Mucosa of gallbladder (tissue), 1 donor: ENCODE data around the gene FGF21. TPM values are rescaled to one million over a fixed set of nuclear protein-coding genes. Genes with fewer than 3 reads are reported as not detected.

Experiments
- DNase-seq: peaks from one replicate; pipeline ENCODE4 v3.0.0-alpha.2; 2020; ENCODE audit warnings: low spot score
- total RNA-seq: library from RNA; stranded (reverse); gene quantifications from one replicate; pipeline ENCODE4 v1.2.1, GENCODE V29; 2021
- donor health status: DM: no; HTN: no; CAD: no.

The FGF21 gene
- total RNA-seq, 1 donor from 2014 or later, result not detected

- DNase-seq, result no peak
Observed at GRCh38 chr19:48728911-48729664, 26.2 kb upstream of the FGF21 start.

DNA sequence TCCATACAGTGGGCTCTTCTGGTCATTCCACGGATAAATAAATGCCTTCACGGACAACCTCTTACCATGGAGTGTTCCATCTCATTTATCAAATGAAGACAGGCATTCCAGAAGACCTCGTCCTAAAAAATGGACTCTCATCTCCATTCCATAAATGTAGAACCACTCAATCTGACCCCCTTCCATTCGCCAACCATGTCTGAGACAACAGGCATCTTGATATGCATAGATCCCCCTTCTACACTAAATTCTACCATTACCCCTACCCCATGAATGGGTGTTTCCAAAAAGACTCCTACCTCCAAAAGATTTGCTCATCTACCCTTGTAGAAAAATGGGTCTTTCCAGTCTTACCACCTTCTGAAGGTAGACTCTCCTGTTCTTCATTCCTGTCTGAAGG lies 23.9 kb upstream of the FGF21 start:
- no peak for DNase-seq

- DNase-seq, result no peak
Observed at GRCh38 chr19:48734625-48735024, 20.7 kb upstream of the FGF21 start.

DNA sequence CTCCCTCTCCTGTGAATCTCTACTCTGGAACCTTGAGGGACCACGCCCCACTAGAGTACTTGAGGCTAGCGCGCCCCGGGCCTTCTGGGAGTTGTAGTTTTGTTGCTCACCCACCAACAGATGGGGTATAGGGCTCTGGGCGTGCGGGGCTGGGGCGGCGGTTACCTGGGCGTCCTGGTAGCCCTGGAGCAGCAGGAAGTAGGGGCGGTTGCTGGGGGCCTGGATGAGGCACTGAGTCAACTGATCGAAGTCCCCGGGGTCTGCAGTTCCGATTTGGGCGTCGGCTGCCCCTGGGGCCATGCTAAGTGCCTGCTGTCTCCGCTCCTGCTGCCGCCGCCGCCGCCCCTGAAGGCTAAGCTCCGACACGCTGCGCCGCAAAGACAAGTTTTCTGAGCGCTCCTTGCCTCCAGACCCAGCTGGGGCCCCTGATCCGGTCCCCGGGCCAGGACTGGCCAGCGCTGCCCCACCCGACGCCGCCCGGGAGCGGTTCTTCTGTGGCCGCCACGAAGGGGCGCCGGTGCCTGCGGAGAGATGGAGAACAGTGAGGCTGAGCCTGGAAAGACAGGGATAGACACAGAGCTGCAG lies 20.2 kb upstream of the FGF21 start:
- no peak for DNase-seq

- DNase-seq, result no peak
Observed at GRCh38 chr19:48737360-48737998, 17.8 kb upstream of the FGF21 start.

DNA sequence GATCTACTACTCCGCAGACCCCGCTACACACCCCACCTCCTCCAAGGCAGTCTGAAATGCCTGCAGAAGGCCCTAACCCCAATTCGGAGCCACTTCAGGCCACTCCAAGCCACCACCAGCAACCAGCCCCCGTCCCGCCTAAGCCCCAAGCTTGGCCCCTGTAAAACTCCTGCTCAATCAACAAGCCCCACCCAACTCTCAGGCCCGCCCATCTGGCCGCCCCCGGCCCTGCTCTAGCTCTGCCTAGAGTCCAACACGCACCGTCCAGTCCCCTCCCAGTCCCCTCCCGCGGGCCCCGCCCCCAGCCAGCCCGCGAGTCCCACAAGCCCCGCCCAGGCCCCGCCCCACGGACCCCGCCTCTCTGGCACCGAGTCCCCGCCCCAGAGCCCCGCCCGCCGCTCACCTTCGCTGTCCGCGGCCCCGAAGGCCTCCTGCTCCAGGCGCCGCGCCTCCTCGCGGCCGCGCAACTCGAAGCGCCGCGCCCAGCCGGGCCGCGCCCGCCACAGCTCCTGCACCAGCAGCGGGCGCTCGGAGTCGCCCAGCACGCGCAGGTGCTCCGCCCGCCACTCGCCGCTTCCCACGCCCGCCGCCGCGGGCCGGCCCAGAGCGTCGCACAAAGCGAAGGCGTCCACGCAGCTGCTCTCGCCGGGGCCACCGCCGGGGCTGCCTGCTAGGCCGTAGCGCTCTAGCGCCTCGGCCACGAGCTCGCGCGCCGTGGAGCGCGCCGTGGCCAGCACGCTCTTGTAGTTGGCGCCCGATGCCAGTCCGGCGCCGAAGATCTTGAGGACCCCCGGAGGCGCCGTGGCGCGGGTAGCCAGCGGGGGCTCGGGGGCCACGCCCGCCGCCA lies 16.5 kb upstream of the FGF21 start:
- peak; percentile 94 for DNase-seq

GRCh38 chr19:48739404-48740163 lies 15.7 kb upstream of the FGF21 start:
- no peak for DNase-seq

- no peak for DNase-seq
Observed at GRCh38 chr19:48740164-48740972, 15.0 kb upstream of the FGF21 start, which contains the start of gene RASIP1. TSS of gene RASIP1 (minus strand) at chr19:48740610. CDS start at chr19:48740282, 328 bp downstream.

GRCh38 chr19:48741129-48741999 lies 14.0 kb upstream of the FGF21 start:
- no peak for DNase-seq

DNA sequence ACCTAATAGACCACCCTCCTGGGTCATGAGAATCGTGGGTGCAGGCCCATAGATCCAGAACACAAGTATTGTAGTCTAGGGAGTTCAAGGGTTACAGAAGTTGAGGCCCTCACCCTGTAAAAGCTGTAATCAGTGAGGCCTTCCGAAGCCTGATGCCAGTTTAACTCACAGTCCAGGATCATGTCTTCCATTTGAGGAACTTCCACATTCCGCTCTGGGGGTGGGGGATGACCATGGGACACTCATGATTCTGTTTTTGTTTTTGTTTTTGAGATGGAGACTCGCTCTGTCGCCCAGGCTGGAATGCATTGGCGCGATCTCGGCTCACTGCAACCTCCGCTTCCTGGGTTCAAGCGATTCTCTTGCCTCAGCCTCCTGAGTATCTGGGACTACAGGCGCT lies 13.2 kb upstream of the FGF21 start:
- no peak for DNase-seq

DNA sequence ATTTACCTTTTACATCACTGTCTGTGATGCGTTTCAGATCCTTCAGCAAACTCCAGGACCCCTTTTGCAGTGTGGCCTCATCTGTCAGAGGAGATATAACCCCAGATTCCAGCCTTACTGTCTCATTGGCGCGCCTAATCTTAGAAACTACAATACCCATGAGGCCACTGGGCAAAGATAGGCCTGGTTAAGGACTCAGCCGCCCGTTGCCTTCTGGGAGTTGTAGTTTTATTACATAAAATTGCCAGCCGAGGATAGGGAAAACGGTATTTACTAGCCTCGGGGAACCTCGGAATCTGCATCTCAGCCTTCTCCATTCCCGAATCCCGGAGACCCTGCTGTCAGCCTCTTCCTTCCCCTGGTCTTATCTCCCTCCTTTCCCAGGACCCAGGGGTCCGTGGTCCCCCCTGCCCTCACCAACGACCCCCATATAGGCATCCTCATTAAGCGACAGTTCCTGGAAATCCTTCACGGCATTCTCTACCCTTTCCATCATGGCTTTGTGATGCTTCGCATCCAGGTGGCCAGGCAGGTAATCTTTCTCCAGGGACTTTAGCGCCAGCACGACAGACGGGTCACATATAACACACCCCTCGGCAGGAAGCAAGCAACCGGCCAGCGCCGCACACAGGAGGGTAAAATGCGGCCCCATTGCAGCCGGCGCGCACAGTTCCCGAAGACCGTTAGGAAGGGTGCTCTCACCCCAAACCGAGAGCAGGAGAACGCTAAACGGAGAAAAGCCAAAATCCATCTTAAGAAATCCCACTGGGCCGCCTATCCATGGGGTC lies 9.9 kb upstream of the FGF21 start:
- peak; percentile 61 for DNase-seq

- no peak for DNase-seq
Observed at GRCh38 chr19:48746110-48746509, 9.2 kb upstream of the FGF21 start.

DNA sequence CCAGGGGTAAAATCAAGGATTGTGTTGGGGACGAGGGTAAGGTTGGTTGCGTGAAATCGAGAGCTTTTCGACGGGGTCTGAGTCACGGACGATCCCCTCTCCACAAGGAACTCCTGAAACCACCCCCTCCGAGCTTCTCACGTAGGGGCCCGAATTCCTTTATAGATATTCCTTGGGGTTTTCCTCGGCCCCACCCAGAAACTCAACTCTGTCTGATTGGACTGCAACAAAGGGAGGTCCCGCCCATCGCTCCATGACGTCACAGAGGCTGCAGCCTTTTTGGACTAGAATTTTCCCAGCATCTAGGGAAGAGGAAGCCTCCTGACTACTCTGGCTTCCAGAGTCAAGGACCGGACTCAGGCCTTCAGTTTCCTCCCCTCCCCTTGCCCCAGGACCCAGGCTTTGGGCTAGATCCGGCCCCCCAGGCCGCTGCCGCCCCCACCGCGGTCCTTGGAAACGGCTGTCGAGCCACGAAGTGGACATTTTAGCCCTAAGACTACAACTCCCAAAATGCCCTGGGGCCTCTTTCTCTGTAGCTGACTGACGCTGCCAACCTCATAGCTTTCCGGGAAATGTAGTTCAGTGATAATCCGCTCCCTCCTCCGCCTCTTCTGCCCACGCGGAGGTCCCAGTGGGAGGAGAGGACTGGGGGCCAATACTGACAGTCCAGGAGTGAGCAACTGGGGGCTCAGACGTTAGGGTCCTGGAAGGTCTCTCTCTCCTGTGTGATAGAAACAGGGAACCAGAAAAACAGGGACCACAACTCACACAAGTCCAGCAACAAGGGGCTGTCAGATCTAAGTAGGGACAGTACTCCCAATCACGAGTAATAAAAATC lies 8.4 kb upstream of the FGF21 start, which contains the start of gene IZUMO1:
Gene IZUMO1 (minus strand): TSS at position 172 of the 838 bp plus-strand sequence. CDS start 1,050 bp downstream, outside the sequence.
- DNase-seq, result peak; percentile 77

DNA sequence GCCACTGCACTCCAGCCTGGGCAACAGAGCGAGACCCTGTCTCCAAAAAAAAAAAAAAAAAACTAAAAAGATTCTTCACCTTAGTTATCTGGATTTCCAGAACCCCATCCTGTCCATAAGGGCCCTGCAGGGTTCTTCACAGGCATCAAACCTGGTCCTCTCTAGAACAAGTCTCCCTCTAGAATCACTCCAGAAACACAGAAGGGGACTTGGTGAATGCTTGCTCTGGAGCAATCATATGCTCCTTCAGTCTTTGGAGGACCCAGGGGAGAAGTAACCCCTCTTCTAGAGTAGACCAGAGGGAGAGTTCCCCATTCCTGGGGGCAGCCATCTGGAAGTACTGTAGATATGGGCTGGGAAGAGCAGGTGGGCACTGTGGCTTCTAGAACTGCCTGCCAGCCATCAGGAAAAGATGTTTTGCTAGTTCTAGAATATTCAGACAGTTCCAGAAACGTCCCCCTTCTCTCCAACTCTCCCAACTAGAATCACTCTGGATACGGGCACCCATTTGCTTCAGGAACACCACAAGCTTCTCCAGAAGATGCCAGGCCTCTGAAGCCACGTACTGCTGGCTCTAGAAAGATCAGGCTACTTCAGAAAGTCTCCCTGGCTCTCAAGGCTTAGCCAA lies 5.6 kb upstream of the FGF21 start:
- no peak for DNase-seq

DNA sequence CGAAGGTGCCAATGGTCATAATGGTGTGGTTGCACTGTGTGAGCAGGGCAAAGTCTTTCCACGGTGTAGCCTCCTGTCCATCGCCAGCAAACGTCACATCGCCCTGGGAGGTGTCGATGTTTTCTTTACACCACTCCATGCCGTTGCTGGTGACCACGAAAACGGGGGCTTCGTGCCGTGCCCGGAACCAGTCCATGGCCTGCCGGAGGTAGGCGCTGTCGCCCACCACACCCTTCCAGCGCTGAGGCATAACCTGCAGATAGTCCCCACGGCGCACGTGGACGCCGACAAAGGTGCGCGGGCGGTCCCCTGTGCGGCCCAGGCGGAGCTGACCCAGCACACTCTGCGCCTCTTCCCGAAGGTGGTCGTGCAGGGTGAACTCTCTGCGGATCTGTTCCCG lies 5.0 kb upstream of the FGF21 start:
- no peak for DNase-seq

- no peak for DNase-seq
Observed at GRCh38 chr19:48750771-48751504, 4.4 kb upstream of the FGF21 start.
